ENCODE data around the gene USP19.
A peak's percentile ranks its signal among the peaks of the same experiment; 100 is the strongest.

Gene USP19

DNA sequence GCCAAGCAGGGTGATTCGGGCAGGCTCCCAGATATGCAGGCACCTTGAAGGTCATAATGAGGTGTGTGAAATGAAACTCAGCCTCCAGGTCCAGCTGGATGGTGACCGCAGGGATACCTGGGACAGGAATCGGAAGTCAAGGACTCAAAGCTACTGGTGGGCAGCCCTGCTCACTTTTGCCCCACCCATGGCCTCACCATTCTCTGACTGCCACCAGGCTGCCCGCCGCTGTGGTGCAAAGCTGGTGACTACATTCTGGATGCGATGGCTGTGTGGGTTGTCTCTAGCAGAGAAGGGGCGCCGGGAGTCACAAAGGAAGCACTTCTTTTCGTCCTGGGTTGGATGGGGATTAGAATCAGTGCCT lies 11.4 kb upstream of the USP19 start:
- no peak for TF ChIP-seq MYC (IDR thresholded peaks at IDR 0.05; ENCODE audit: low read depth, low read length)
- TF ChIP-seq, protein P1, sequence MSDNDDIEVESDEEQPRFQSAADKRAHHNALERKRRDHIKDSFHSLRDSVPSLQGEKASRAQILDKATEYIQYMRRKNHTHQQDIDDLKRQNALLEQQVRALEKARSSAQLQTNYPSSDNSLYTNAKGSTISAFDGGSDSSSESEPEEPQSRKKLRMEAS (IDR thresholded peaks at IDR 0.05; ENCODE audit: low read depth, low read length): no peak
- TF ChIP-seq, protein P2, sequence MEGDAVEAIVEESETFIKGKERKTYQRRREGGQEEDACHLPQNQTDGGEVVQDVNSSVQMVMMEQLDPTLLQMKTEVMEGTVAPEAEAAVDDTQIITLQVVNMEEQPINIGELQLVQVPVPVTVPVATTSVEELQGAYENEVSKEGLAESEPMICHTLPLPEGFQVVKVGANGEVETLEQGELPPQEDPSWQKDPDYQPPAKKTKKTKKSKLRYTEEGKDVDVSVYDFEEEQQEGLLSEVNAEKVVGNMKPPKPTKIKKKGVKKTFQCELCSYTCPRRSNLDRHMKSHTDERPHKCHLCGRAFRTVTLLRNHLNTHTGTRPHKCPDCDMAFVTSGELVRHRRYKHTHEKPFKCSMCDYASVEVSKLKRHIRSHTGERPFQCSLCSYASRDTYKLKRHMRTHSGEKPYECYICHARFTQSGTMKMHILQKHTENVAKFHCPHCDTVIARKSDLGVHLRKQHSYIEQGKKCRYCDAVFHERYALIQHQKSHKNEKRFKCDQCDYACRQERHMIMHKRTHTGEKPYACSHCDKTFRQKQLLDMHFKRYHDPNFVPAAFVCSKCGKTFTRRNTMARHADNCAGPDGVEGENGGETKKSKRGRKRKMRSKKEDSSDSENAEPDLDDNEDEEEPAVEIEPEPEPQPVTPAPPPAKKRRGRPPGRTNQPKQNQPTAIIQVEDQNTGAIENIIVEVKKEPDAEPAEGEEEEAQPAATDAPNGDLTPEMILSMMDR (IDR thresholded peaks at IDR 0.05; ENCODE audit: low read depth, low read length): no peak
- TF ChIP-seq POLR2A (IDR thresholded peaks at IDR 0.05; ENCODE audit: extremely low read depth, insufficient read length): no peak
- DNase-seq (ENCODE audit: low read depth): no peak
- no peak overlapping the region for H3K4me3 ChIP-seq (ENCODE audit: low read depth, low read length)

DNA sequence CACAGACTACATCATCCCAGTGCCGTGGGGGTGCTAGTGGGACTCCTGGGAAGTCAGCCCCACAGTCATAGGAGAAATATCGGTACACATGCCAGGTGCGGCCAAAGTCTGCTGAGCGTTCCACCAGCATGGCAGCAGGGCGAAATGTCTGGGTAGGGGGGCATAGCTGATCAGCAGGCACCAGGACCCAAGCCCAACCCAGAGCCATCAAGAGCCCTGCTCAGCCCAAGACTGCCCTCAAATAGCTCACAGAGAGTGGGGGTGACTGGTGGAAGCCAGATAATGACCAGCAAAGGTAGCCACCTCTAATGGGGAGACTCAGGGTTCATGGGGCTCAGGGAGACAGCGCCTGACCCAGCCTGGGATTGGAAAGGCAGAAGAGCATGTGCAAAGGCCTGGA lies 11.0 kb upstream of the USP19 start:
- no peak overlapping the region for H3K4me3 ChIP-seq (ENCODE audit: low read depth, low read length)
- TF ChIP-seq, protein P2 (IDR thresholded peaks at IDR 0.05; ENCODE audit: low read depth, low read length): no peak
- TF ChIP-seq, protein P1 (IDR thresholded peaks at IDR 0.05; ENCODE audit: low read depth, low read length): no peak
- no peak for TF ChIP-seq POLR2A (IDR thresholded peaks at IDR 0.05; ENCODE audit: extremely low read depth, insufficient read length)
- no peak for TF ChIP-seq MYC (IDR thresholded peaks at IDR 0.05; ENCODE audit: low read depth, low read length)
- DNase-seq (ENCODE audit: low read depth): no peak

DNA sequence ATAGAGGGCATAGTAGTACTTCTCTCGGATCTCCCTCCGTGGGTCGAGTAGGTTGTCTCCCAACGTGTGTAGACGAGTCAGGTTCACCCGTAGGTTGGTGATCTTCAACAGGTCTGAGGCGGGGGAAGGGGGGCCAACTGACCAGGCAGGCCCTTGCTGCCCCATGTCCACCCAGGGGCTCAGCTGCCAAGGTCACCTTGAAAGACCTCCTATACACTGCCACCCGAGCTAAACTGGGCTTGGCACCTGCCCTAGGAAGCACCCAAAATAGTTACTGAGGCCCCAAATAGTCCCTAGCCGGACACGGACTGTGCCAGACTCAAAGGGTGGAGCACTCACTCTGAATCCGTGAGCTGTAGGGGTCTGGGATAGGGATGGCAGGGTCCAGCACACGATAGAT lies 10.4 kb upstream of the USP19 start:
- no peak overlapping the region for H3K4me3 ChIP-seq (ENCODE audit: low read depth, low read length)
- TF ChIP-seq, protein P2 (IDR thresholded peaks at IDR 0.05; ENCODE audit: low read depth, low read length): no peak
- TF ChIP-seq MYC (IDR thresholded peaks at IDR 0.05; ENCODE audit: low read depth, low read length) (no peak), POLR2A (IDR thresholded peaks at IDR 0.05; ENCODE audit: extremely low read depth, insufficient read length) (no peak)
- TF ChIP-seq, protein P1 (IDR thresholded peaks at IDR 0.05; ENCODE audit: low read depth, low read length): no peak
- DNase-seq (ENCODE audit: low read depth): no peak

DNA sequence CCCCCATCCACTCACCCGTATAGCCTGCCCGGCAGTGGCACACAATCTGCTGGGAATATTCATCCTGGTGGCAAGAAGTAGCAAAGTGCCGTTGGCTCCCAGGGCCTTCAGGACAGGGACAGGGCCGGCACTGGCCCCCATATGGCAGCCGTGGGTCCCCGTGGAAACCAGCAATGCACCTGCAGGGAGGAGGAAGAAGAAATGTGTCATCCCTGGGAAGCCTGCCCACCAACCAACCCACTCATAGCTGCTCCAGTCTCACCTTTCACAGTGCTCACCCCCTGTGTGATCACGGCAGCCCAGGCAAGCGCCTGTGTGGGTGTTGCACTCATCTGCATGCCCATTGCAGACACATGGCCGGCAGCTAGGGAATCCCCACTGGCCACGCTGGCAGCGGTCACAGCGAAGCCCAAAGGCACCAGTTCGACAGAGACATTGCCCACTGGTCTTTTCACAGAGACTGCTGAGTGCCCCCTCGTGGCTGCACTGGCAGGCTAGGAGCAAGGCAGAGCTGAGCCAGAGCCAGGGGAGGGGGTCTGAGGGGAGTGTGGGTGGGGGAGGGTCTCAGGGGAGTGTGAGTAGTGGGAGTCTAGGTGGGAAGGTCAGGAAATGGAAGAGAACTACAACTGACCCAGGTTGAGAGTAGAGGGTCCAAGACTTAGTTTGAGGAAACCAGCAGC lies 4.5 kb upstream of the USP19 start:
- no peak overlapping the region for H3K4me3 ChIP-seq (ENCODE audit: low read depth, low read length)
- DNase-seq (ENCODE audit: low read depth): peak; percentile 26
- TF ChIP-seq, protein P2 (IDR thresholded peaks at IDR 0.05; ENCODE audit: low read depth, low read length): peak; percentile 39
- TF ChIP-seq MYC (IDR thresholded peaks at IDR 0.05; ENCODE audit: low read depth, low read length) (no peak), POLR2A (IDR thresholded peaks at IDR 0.05; ENCODE audit: extremely low read depth, insufficient read length) (no peak)
- TF ChIP-seq, protein P1 (IDR thresholded peaks at IDR 0.05; ENCODE audit: low read depth, low read length): no peak

DNA sequence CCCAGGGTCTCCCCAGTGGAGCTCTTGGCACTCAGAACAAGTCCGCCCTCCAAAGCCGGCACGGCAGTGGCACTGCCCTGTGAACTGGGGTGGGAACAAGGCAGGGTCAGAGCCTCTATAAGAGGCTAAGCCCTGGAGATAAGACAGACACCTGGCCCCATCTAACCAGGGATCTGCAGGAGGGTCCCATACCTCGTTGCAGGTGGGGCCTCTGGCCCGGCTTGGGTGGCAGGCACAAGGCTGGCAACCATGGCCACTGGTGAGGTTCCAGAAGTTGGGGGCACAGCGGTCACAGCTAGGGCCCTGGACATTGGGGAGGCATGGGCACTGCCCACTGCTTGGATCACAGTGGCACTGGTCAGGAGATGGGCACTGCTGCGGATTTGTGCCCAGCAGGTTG lies 3.6 kb upstream of the USP19 start:
- no peak for TF ChIP-seq POLR2A (IDR thresholded peaks at IDR 0.05; ENCODE audit: extremely low read depth, insufficient read length)
- TF ChIP-seq, protein P2 (IDR thresholded peaks at IDR 0.05; ENCODE audit: low read depth, low read length): no peak
- TF ChIP-seq MYC (IDR thresholded peaks at IDR 0.05; ENCODE audit: low read depth, low read length): no peak
- TF ChIP-seq, protein P1 (IDR thresholded peaks at IDR 0.05; ENCODE audit: low read depth, low read length): no peak
- no peak for DNase-seq (ENCODE audit: low read depth)
- no peak overlapping the region for H3K4me3 ChIP-seq (ENCODE audit: low read depth, low read length)
